ENCODE measurements around the gene C5orf58.
"Not testable (repeated sequence)": the region's sequence is repeated elsewhere in the genome, so short reads cannot be mapped to it uniquely, and the experiment has no call there.

The C5orf58 gene

DNA sequence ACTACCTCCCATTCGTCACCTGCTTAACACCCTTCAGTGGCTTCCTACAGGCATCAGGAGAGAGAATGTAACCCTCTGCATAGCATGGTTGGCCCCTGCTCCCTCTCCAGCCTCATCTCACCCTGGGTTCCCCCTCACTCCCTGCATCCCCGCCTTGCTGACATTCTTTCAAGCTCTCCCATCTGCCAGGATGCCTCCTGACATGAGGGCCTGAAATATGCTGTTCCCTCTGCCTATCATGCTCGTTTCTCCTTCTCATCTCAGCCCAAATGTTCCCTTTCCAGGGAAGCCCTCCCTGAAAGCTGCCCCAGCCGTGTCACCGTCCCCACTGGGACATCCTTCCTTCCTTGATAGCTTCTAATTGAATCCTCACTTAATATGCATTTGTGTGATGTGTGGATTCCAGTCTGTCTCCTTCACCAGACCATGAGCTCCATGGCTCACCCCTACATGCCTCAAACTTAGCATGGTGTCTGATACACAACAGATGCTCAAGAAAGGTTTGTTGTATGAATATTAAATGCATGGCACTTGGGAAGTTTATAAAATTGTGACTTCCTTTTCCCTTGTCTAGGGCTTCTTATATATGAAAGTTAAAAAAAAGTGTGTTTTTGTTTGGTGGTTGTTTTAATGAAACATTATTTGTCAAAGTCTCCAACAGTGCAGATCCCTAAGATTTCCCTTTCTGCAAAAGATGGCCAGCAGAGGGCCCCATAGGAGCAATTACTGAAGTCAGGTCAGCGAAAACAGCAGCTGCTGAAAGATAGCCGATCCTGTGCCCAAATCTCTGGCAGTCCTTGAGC, 7.3 kb upstream of the C5orf58 start:
- DNase-seq: peak; percentile 86

- no peak for DNase-seq
Measured at GRCh38 chr5:170226129-170226615, 6.6 kb upstream of the C5orf58 start.

- no peak for DNase-seq
Measured at GRCh38 chr5:170226661-170227060, 6.1 kb upstream of the C5orf58 start.

DNA sequence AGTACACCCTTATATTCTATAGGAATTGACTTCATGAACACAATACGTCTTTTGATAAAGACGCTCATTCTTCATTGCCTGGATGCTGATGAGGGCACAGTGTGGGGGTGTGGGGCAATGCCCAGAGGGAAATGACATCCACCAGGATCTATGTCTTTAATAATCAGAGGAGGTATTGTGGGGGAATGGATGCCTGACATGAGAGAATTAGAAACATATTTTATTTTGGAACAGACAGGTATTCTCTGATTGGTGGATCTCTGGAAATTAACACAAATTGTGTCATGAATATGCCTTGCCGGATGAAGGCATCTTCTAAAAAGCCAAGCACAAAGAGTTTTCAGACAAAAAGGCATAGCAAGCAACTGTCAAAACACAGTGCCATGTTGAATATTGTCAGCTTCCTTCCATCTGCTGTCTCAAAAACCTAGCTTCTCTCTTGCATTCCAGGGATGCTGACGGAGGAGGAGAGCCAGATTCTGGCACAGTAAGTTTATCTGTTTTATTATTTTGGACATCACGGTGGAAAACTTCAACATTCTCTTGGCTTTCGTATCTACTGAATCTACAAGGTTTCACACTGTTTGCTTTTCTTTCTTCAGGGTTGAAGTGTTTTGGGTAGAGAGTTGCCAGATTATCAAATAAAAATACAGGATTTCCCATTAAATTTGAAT, 3.9 kb upstream of the C5orf58 start:
- DNase-seq: no peak

DNA sequence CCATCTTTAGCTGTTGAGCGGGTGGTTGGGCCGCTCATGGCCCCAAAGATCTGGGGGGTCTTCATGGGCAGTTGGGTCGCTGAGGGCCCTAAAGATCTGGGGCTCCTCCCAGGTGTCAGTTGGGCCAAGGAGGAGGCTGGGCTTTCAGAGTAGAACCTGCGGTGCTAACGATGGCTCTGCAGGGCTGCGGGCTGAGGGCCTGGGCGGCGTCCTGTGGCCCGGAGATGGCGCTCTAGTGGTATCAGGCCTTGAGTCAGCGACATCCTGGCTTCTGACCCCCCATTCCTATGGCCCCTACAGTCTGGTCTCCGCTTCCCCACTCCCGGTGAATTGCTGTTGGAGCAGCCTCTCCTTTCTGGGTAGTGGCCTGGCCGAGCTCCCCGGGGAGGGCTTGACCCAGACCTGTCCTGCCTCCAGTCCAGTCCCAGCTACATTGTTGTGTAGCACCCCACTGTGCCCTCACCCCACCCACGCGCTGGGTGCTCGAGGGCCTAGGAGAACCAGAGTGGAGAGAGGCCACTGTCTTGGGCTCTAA, 640 bp downstream of the C5orf58 start:
- no peak for DNase-seq

DNA sequence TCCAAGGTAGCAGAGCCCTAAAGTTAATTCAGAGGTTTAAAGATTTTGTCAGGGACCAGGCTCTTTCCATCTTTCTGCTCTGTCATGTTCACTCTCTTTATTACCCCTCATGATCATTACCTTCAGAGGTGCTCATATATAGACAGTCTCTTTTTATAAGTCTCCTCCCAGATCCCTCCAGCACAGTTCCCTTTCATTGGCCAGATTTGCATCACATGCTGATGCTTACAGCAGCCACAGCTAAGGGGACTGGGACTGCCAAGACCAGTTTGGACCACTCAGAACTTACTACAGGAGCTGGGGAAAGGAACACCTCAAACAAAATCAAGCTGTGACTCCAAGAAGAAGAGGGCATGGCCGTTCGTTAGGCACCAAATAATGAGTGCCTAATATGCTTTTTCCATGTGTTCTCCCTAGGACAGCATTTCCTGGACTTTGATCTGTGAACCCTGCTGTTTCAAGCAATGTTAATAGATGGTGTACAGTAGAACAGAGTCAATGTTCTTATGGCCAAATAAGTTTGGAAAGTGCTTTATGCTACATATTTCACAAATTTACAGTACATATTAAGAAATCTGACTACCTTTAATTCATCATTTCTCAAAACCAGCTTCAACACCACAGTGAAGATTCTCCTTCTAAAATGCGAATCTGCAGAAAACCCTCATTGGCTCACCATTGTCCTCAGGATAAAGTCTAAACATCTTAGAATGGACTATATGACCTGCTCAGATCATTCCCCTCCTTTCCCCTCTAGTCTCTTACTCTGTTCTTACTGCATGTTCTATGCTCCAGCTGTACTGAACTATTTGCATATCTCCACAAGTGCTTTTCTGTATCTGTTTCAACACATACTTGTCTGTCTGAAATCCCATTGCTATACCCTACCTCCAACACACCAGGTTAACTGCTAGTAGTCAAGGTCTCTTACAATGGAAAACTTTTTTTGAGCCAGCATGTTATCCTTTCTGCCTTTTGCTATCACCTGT, 3.4 kb downstream of the C5orf58 start:
- DNase-seq: no peak

DNA sequence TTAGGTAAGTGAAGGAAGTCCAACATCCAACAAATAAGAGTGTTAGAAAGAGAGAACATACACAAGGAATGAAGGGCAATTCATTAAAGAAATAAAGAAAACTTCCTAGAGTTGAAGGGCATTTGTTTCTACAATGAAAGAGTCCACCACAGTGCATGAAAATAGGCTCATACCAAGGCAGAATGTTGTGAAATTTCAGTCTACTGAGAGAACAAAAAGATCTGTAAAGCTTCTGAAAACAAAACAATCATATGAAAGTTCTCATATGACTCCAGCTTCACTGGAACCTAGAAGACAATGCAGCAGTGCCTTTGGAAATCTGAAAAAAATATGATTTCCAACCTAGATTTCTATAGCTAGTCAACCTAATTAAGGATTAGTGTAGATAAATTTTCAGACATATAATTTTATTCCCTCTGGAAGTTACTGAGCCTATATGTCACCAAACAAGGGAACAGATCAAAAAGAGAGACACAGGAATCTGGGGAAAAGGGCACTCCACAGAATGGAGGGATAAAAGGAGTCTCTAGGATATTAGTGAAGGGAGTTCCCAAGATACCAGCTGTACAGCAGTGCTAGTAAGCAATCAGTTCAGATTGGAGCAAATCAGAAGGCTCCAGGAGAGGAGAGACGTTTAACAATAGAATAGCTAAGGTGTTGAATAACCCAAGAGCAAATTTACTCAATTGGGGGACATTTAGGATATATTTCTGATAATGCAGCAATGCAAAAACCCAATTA, 5.8 kb downstream of the C5orf58 start:
- DNase-seq: no peak

DNA sequence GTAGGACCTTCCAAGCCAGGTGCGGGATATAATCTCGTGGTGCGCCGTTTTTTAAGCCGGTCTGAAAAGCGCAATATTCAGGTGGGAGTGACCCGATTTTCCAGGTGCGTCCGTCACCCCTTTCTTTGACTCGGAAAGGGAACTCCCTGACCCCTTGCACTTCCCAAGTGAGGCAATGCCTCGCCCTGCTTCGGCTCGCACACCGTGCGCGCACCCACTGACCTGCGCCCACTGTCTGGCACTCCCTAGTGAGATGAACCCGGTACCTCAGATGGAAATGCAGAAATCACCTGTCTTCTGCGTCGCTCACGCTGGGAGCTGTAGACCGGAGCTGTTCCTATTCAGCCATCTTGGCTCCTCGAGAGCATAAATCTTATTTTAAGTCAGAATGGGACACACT, 12.7 kb downstream of the C5orf58 start:
- DNase-seq: not testable (repeated sequence)

DNA sequence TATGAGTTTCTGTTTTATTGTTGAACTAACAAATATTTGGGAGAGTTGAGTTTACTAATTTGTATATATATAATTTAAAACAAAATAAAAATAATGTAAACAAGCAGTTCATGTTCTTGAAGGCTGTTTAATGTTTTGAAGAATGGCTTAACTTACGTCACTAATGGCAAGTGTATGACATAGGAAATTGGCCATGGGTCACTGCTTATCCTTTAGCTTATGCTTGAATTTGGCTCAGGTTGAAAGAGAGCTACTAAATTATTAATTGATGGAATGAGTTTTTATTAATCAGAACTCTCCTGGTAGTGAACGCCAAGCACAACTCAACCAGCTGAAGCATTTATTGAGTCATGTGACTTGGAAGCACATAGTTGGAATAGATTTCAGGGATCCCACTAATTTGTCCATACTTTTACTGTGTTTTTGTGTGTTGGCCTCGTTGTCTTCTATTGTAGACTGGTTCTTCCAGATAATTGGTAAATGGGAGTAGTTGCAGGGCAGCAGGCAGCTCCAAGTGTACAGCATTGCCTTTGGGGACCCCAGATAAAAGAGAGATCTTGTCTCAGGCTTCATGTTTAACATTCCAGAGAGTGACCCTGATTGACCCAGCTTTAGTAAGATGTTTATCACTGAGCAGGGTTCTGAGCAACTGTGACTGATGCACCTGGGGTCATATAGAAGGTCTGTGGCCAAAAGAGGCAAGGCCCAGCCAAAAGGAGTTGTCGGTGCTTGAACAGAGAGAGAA, 13.5 kb downstream of the C5orf58 start:
- no peak for DNase-seq

DNA sequence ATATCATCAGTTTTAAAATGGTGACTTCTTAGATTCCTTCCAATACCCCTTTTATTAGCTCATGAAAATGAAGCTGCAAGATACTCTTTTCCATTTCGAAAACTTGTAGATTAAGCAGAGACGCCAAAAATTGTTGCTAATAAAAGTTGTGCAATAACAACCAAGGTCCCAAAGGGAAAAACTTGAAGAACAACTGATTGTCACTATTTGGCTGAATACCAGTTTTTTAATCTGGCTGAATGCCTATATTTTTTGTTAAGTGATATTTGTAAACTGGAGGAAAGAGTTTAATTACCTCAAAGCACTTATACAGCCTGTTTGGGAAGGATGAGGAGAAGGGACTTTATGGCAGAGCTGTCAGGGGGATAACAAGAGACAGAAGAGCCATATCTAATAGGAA, 14.6 kb downstream of the C5orf58 start:
- no peak for DNase-seq

DNA sequence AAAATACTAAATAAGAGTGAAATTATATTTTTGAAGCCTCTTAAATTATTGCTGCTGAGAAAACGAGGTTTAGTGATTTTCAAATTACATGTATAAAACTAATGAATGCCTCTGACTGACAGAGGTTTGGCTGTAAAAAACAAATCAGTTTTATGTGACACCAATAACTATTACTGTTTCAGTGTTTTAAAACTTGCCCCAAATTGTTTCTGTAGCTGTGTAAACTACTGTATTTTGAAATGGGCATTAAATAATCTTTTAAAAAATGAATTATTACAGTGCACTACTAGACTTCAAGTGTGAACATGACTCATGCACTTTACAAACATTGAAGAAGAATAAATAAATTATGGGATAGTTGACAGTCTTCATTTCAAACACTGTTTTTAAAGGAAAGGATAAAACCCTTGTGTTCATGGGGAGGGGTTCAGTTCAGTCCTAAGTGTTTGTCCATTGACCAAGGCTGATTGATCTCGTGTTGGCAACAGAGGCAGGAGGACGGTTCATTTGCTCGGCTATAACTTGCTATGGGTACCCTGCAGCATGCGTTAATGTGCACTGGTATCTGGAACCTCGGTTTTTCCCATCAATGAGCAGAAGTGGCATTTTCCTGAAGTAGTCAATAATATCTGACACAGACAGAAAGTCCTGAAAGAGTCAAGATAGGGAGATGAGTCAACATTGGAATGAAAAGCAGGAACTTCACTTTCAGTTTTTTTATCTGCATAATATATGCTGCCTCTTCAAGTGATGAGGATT, 15.6 kb downstream of the C5orf58 start:
- no peak for DNase-seq

GRCh38 chr5:170248931-170249227, 16.1 kb downstream of the C5orf58 start:
- not testable (repeated sequence) for DNase-seq

GRCh38 chr5:170249355-170249754, 16.6 kb downstream of the C5orf58 start:
- DNase-seq: no peak

DNA sequence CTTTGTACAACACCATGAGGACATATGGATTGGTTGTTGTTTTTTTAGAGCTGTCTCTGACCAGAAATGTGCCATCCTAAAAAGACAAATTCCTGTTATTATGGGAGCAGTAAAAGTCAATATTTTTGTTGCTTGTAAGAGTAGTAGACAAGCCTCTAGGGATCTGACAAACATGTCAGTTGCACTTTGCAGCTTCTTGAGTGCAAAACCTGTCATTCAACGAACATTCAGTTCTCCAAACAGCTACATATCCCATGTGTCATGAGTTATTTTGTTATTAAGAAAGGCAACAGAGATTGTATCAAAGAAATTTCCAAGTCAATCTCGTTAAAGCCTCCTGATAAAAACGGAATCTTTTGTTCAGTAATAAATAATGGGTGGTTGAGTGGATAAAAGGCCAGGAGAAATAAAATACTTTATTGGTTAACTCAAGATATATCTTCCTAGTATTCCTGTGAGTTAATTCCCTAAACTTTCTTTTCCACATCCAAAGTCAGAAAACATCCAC, 18.1 kb downstream of the C5orf58 start:
- DNase-seq: no peak

GRCh38 chr5:170251462-170251861, 18.7 kb downstream of the C5orf58 start:
- no peak for DNase-seq

DNA sequence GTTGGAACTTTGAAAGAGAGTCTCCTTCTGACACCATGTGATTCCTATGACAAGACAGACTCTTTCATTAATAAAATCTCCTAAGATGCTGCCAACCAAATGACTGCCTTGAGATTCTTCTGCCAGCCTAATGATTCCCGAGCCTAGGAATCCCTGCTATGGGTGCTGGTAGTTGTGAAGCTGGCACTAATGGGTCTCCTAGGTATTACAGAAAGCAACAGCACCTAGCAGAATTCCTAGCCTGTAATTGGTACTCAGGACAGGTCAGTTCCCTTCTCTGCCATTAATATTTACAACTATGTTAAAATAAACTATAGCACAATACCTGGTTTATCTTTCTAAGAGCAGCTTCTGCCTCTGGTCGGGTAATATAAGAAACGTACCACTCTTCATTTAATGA, 19.3 kb downstream of the C5orf58 start:
- DNase-seq: no peak

DNA sequence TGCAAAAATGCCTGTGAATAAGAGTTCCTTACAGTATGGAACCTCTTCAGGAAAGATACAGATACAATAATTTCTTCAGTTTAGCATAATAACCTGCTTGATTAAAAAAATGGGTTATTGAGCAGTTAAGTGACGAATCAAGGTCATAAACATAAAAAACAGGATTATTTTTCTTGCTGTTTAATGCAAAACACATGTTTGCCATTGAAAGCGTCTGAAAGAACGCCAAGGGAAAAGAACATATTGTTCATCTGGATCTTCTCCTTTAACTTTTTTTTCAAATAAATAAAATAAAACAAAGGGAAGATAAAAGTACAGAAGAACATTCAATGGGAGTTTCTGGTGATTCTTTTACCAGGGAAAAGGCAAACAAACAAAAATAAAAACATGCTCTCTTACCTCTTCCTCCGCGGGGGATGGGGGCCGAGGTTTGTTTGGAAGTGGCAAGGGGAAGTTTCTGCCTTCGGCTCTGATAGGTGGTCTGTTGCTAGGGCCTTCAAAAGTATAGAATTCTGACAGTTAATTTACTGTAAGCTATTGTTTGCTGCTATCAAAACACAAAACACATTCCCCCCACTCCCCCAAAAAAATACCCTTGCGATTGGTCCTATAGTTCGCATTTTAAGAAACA, 20.1 kb downstream of the C5orf58 start:
- DNase-seq: no peak

GRCh38 chr5:170254056-170254455, 21.3 kb downstream of the C5orf58 start:
- DNase-seq: peak; percentile 70

GRCh38 chr5:170256571-170256970, 23.8 kb downstream of the C5orf58 start:
- DNase-seq: no peak

- no peak for DNase-seq
Measured at GRCh38 chr5:170257370-170257769, 24.6 kb downstream of the C5orf58 start.
